ENCODE measurements around the gene TMEM266.

The TMEM266 gene

GRCh38 chr15:76070921-76071635 lies 11.3 kb downstream of the TMEM266 start:
- DNase-seq: no peak

- DNase-seq: no peak
These were observed 12.0 kb downstream of the TMEM266 start for GRCh38 chr15:76071806-76072205.

GRCh38 chr15:76073554-76073953 lies 13.8 kb downstream of the TMEM266 start:
- no peak for DNase-seq

GRCh38 chr15:76075046-76075445 lies 15.3 kb downstream of the TMEM266 start:
- DNase-seq: no peak

DNA sequence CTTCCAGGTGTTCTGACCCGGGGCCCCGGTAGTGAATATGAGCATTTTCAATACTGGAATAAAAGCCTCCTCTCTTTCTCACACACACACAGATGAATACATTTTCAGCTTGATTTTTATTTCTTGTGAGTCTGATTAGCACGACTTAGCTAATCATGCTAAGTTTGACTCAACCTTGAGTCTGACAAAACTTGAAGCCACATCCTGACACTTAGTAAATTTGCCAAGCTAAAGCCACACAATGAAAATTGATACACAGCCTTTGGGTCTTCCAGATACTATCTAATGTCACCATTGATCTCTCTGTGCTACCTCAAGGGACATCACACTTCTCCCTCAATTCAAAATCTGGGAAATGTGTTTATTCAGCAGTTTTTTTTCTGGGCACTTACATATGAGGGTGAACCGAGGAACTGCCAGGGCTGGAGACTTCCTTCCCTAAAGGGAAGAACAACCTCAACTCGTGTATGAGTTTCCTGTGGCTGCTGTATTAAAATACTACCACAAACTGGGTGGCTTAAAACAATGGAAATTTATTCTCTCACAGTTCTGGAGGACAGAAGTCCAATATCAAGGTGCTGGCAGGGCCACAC lies 18.6 kb downstream of the TMEM266 start:
- DNase-seq: no peak

GRCh38 chr15:76084256-76084655 lies 24.5 kb downstream of the TMEM266 start:
- no peak for DNase-seq

DNA sequence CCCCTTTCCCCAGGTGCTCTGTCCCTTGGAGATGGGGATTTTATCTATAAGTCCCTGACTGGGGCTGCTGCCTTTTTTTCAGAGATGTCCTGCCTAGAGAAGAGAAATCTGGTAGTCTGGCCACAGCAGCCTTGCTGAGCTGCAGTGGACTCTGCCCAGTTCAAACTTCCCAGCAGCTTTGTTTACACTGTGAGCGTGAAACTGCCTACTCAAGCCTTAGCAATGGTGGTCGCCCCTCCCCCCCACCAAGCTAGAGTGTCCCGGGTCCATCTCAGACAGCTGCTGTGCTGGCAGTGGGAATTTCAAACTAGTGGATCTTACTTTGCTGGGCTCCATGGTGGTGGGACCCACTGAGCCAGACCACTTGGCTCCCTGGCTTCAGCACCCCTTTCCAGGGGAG lies 38.9 kb downstream of the TMEM266 start:
- no peak for DNase-seq

- no peak for DNase-seq
These were observed 39.6 kb downstream of the TMEM266 start for GRCh38 chr15:76099388-76099787.

DNA sequence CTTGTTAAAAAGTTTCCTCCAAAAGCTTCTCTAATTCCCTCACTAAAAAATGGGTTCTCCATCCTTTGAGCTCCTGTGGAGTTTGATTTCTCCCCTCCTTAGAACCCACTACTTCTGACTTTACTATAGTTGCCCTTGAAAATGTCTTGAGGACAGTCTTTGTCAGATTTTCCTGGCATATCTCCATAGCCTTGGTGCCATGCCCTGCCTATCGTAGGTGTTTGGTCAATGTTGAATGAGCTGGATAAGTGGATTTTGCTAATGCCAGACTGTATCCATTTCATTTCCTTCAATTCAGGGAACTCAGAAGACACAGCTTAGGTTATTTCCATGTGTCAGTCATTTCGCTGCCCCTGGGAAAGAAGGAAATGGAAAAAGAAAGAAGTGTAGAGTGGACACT lies 40.6 kb downstream of the TMEM266 start:
- DNase-seq: no peak

GRCh38 chr15:76101655-76102054 lies 41.9 kb downstream of the TMEM266 start:
- DNase-seq: no peak

- DNase-seq: no peak
These were observed 45.6 kb downstream of the TMEM266 start for GRCh38 chr15:76105391-76105790.

DNA sequence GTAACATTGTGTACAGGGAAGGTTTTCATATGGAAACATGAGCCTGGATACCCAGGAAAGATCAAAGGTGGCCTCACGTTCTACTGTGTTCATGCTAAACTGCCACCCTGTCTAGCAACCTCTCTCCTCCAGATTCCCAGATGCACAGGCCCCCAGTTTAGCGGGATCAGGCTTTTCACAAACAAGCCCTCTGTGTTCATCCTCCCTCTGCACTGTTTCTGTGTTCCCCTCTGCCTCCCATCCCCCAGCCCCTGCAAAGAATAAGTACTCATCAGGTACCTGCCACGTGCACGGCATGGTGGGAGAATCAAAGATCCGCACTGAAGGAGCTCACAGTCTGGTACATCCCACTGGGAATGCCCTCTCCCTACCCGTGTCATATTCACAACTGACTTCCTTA lies 46.1 kb downstream of the TMEM266 start:
- no peak for DNase-seq

GRCh38 chr15:76107169-76107568 lies 47.4 kb downstream of the TMEM266 start:
- DNase-seq: no peak

DNA sequence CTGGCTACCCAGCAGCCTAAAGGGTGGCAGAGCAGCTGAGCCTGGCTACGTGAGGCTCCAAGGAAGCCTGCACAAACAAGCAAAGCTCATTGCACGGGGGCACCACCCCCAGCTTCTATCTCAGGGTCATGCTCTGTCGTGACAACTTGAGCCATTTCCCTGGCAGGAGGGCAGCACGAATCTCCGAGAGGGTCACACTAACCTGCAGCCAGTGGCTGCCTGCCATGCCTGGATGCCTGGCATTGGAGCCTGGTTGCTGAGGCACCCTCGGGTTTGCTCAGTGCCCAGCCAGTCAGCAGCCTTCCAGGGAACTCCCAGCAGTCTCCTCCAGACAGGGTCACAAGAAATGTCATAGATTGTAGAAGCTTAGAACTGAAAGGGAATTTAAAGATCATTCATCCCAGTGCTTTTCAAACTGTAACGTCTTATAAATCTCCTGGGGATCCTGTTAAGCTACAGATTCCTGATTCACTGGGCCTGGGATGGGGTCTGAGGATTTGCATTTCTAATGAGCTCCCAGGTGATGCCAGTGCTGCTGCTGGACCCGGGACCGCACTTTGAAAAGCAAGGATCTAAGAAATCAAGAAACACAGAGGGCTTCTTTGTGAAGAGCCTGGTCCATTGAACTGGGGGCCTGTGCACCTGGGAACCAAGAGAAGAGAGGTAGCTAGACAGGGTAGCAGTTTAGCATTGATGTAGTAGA lies 48.4 kb downstream of the TMEM266 start:
- DNase-seq: no peak

DNA sequence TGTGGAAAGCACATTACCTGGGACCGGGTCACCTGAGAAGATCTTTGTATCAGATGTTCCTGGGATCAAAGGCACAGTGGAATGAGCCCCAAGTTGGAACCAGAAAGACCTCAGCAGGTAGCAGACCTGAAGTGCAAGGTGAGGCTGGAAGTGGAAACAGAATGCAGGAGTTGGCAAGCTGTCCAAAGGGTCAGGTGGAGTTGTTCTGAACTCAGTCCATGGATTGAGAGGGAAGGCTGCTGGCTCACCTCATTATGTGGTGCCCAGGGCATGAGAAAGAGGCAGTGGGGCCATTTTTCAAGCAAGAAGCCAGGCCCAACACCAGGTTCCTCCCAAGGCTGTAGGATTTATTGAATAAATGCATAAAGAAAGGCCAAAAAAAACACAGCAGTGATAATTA lies 49.3 kb downstream of the TMEM266 start:
- DNase-seq: no peak

DNA sequence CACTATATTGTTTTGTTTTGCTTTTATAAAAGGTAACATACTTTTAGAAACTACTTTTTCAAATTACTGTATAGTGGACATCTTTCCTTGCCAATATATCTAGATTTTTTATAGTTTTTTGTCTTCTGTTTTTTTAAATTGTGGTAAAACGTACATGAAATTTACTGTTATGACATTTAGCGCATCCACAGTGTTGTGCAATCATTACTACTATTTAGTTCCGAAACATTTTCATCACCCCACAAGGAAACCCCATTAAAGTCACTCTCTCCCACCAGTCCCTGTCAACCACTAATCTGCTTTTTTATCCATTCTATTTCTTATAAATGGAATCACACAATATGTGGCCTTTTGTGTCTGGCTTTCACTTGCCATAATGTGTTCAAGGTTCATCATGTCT lies 54.8 kb downstream of the TMEM266 start:
- DNase-seq: no peak

GRCh38 chr15:76116138-76116885 lies 56.5 kb downstream of the TMEM266 start:
- DNase-seq: no peak

- DNase-seq: no peak
These were observed 57.4 kb downstream of the TMEM266 start for GRCh38 chr15:76117181-76117580.

DNA sequence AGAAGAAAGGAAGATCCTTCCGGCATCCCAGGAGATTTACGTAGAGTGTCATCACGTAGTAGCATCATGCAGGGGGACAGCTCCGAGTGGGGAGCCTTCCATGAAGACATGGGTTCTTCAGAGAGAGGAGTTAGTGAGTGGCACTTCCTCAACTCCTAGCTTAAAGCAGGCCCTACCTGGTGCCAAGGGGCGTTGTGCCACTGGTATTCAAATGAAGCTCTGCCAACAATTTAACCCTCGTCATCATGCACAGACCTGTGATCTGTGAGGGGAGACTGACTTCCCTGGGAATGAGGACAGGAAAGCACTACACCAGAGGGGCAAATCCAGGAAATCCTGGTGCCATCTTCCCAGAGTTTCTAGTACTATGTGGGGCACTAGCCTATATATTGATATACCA lies 59.0 kb downstream of the TMEM266 start:
- DNase-seq: no peak

DNA sequence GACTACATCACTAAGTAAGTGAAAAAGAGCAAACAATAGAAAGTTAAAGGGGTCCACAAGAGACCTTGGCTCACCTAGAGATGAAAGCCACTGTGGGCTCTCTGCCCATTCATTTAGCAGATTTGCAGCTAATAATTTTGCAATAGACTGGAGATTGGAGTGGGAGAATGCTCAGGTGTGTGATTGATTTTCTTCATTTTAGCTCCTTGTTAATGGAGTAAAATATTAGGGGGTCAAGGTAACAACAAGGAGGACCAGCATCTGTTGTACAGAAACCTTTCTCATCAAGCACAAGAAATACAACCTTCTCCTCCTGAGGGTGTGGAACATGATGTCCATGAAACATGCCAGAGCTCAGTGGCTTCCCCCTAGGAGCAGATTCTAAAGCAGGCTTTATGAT lies 63.2 kb downstream of the TMEM266 start:
- DNase-seq: no peak

DNA sequence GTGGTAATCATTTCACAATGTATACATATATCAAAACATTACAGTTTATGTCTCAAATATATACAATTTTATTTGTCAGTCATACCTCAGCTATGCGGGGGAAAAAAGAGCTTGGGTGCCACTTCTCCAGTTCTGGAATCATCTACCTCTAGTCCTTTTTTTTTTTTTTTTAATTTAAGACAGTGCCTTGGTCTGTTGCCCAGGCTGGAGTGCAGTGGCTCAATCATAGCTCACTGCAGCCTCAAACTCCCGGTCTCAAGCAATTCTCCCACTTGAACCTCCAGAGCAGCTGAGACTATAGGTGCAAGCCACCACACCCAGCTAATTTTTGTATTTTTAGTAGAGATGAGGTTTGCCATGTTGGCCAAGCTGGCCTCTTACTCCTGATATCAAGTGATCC lies 67.4 kb downstream of the TMEM266 start:
- no peak for DNase-seq

DNA sequence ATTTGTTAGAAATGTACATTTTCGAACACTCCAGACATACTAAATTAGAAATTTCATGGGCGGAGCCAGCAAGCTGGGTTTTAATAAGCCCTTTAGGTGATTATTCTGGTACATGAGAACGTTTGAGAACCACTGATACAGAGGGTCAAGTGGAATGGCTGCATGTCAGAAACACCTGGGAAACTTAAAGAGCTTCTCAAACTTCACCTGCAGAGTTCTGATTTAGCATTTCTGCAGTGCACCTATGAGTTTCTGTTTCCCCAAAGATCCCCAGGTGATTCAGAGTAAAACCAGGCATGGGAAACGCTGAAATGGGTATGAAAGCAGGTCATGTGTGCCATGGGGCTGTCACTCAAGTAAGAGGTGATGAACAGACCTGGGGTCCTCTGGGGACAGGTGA lies 68.1 kb downstream of the TMEM266 start:
- DNase-seq: no peak

DNA sequence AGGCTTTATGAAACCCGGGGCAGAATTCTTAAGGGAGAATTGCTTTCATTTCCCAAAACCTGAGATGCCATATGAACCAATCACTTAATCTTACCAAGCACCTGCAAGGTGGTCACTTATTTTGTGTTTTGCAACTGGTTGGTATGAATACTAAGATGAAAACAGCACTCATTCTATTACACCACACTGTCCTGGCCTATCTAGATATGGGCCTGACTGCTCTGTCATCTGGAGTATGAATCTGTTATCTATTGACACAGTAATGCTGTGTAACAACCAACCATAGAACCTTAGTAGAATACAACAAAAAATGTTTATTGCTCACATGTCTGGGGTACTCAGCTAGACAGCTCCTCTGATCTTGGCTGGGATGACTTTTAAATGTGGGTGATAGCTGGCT lies 74.8 kb downstream of the TMEM266 start:
- no peak for DNase-seq

DNA sequence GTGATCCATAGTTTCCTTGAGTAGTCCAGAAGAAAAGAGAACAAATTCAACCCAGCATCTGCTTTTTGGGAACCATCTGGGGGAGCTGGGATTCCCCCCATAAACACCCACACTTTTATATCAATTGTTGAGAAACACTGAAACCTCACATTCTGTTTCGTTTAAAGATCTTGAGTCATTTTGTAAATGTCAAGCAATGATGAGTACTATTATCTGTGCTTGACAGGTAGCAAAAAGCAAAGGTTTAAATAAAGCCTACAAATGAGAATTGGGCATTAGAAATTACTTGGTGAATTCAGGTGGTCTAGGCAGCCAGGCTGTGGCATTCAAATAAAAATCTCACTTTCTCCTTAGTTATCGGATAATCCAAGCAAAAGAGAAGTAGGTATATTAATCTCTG lies 75.7 kb downstream of the TMEM266 start:
- no peak for DNase-seq
